HepG2 (cell line): ENCODE measurements around the gene VRK3. TPM values are rescaled to one million over a fixed set of nuclear protein-coding genes. Genes with fewer than 3 reads are reported as not detected.

Experiments
- ATAC-seq: fragments of 200-7000 bp; cut with Tn5 transposase; 3 replicates; pipeline ENCODE4 v1.9.1; 2020; ENCODE audit warnings: mild to moderate bottlenecking, moderate library complexity
- BruUV-seq: library from RNA; stranded (reverse); fragments of 400-500 nt; replicated peaks from 2 replicates; lab custom pipeline; 2021; lab: Mats Ljungman, UMichigan
- CTCF ChIA-PET: fragments of 300-600 bp; formaldehyde crosslinking; extraction: SDS; loops from one replicate; lab custom pipeline; 2021; ENCODE audit warnings: low total read pairs, inconsistent platforms, low intra/inter-chr PET ratio; lab: Yijun Ruan, JAX
- POLR2A ChIA-PET: fragments of 350-600 bp; sonication (Branson Sonifier 250); formaldehyde crosslinking; loops from one replicate; lab custom pipeline; 2020; ENCODE audit warnings: antibody characterized with exemption, inconsistent platforms; lab: Yijun Ruan, JAX
- DNase-seq: peaks from one replicate; pipeline ENCODE4 v3.0.0-alpha.2; 2015; ENCODE audit warnings: low spot score
- FAIRE-seq: peaks from 3 replicates; lab custom pipeline; 2011; peaks lifted over from hg19 to GRCh38; lab: Jason Lieb, UNC
- H2AFZ ChIP-seq: one replicate; pipeline ENCODE4 v1.6.1; 2011; ENCODE audit warnings: low read length, inconsistent platforms
- H3K27ac ChIP-seq: fragments of 300-600 bp; 3 replicates; pipeline ENCODE4 v1.8.0; 2011; ENCODE audit warnings: mixed run types, mild to moderate bottlenecking, mixed read lengths, low read length, inconsistent platforms; ENCODE audit not compliant: insufficient read depth; ENCODE audit errors: extremely low read length
- H3K27me3 ChIP-seq, 2 experiments: fragments of 200-600 bp in 1 of 2; 2 replicates in 1 of 2; 3 replicates in 1 of 2; pipeline versions ENCODE4 v1.6.0 to v1.8.0; 2011; ENCODE audit warnings: low read length in 2 of 2, mild to moderate bottlenecking in 2 of 2, moderate library complexity in 2 of 2, inconsistent platforms in 1 of 2; ENCODE audit not compliant: insufficient read depth in 2 of 2, control insufficient read depth in 1 of 2
- H3K36me3 ChIP-seq, 2 experiments: fragments of 200-600 bp in 1 of 2; replicated peaks in 1 of 2; 2 replicates in 1 of 2; 3 replicates in 1 of 2; pipeline versions ENCODE4 v1.5.1 to v1.8.0; 2011; ENCODE audit warnings: low read length in 2 of 2, inconsistent platforms in 1 of 2; ENCODE audit not compliant: insufficient read depth in 2 of 2, control insufficient read depth in 1 of 2
- H3K4me1 ChIP-seq: 2 replicates; pipeline ENCODE4 v1.5.1; 2012; ENCODE audit warnings: low read length, inconsistent platforms; ENCODE audit not compliant: insufficient read depth
- H3K4me2 ChIP-seq: 2 replicates; pipeline ENCODE4 v1.6.0; 2011; ENCODE audit warnings: low read depth, low read length, inconsistent platforms
- H3K4me3 ChIP-seq, 3 experiments: fragments of 200-600 bp in 1 of 3; sonication (generic), shearing (Covaris generic) in 1 of 3; replicated peaks in 1 of 3; 2 replicates each; pipeline ENCODE4 v1.5.1; 2011 to 2016; ENCODE audit warnings: low read length in 3 of 3, inconsistent platforms in 2 of 3, low read depth in 2 of 3, mild to moderate bottlenecking in 2 of 3, control low read depth in 1 of 3, mixed read lengths in 1 of 3; ENCODE audit not compliant: insufficient read depth in 1 of 3
- H3K79me2 ChIP-seq: one replicate; pipeline ENCODE4 v1.6.1; 2011; ENCODE audit warnings: low read length, inconsistent platforms; ENCODE audit not compliant: insufficient read depth
- H3K9ac ChIP-seq: 2 replicates; pipeline ENCODE4 v1.6.0; 2011; ENCODE audit warnings: mild to moderate bottlenecking, low read depth, low read length, inconsistent platforms; ENCODE audit not compliant: insufficient read depth
- H3K9me3 ChIP-seq: 2 replicates; pipeline ENCODE4 v1.5.1; 2012; ENCODE audit warnings: mild to moderate bottlenecking, low read length
- H4K20me1 ChIP-seq: 2 replicates; pipeline ENCODE4 v1.6.0; 2011; ENCODE audit warnings: inconsistent platforms, mild to moderate bottlenecking, low read length, moderate library complexity; ENCODE audit not compliant: insufficient read depth
- CENPX ChIP-seq: sonication (generic); formaldehyde crosslinking; IDR thresholded peaks from 2 replicates; pipeline ENCODE4 v1.9.0; 2021; ENCODE audit warnings: mild to moderate bottlenecking, missing genetic modification reagents, moderate library complexity
- RFX5 ChIP-seq: IDR thresholded peaks from 2 replicates; pipeline ENCODE4 v1.6.1; 2011; ENCODE audit warnings: low read depth, low read length, improper control_type of control experiment
- SP4 ChIP-seq: sonication (generic); formaldehyde crosslinking; IDR thresholded peaks from 2 replicates; pipeline ENCODE4 v1.8.1; 2023; ENCODE audit warnings: mild to moderate bottlenecking, missing genetic modification reagents
- SRSF9 ChIP-seq: fragments of 200-400 bp; formaldehyde crosslinking; IDR thresholded peaks from 2 replicates; pipeline ENCODE4 v1.6.1; 2018; ENCODE audit warnings: borderline replicate concordance, mild to moderate bottlenecking, low read depth, low read length; ENCODE audit not compliant: insufficient read depth, poor library complexity, severe bottlenecking
- WGBS: methylation state at CpG from one replicate; pipeline ENCODE4 v1.1.6; 2017; ENCODE audit warnings: low lambda C conversion rate; 5-methylcytosine and 5-hydroxymethylcytosine counted together
- in situ Hi-C: cut with HindIII; loops from 2 replicates; pipeline ENCODE4 v1.10.0; 2017; ENCODE audit warnings: low pct_unique_long_range_greater_than_20kb; ENCODE audit not compliant: extremely low pct_ligation_motif_present
- intact Hi-C: fragments of 100-400 bp; cut with micrococcal nuclease; formaldehyde crosslinking; loops from one replicate; pipeline ENCODE4 v1.10.0; 2022; ENCODE audit not compliant: unreplicated experiment
- polyA plus RNA-seq, 8 experiments: library from polyadenylated mRNA; depleted of rRNA in 3 of 8; stranded (reverse) in 7 of 8; unstranded in 1 of 8; fragments of >200 nt; fragmentation: Illumina TruSeq in 4 of 8; extraction: Trizol in 4 of 8; gene quantifications; 2 replicates each; pipeline versions ENCODE4 v1.2.1 to v1.2.3, GENCODE V29; 2011 to 2016; ENCODE audit warnings: low read depth in 4 of 8, missing spikeins in 1 of 8, mixed read lengths in 1 of 8; ENCODE audit not compliant: insufficient read depth in 1 of 8
- total RNA-seq, 5 experiments: library from RNA; depleted of rRNA; stranded (reverse); fragments of >200 nt; fragmentation: Illumina TruSeq; extraction: Trizol; gene quantifications; 2 replicates each; pipeline ENCODE4 v1.2.3, GENCODE V29; 2016; ENCODE audit warnings: low read depth in 1 of 5
- TF ChIP-seq, protein P1 (sequence below): sonication (generic); formaldehyde crosslinking; IDR thresholded peaks from 2 replicates; pipeline ENCODE4 v1.8.0; 2022; ENCODE audit warnings: mild to moderate bottlenecking, missing genetic modification reagents
- TF ChIP-seq, protein P2 (sequence below): sonication (generic); formaldehyde crosslinking; IDR thresholded peaks from 2 replicates; pipeline ENCODE4 v1.8.1; 2023; ENCODE audit warnings: mild to moderate bottlenecking, inconsistent platforms, moderate library complexity, missing genetic modification reagents, borderline replicate concordance
- TF ChIP-seq, protein P3 (sequence below): sonication (generic); formaldehyde crosslinking; IDR thresholded peaks from 2 replicates; pipeline ENCODE4 v1.5.0; 2020; ENCODE audit warnings: mild to moderate bottlenecking, missing genetic modification reagents
- TF ChIP-seq, protein P4 (sequence below): sonication (generic); formaldehyde crosslinking; IDR thresholded peaks from 2 replicates; pipeline ENCODE4 v1.9.0; 2022; ENCODE audit warnings: low read depth, missing genetic modification reagents

VRK3 gene
- total and polyA plus RNA-seq, 2 of the 13 experiments (the other 11 are each of a cell fraction or from before 2014, with no cell fraction given): 23.8 to 28.3 TPM

GRCh38 chr19:49936549-49936948 lies 88.6 kb downstream of the VRK3 start:
- no peak overlapping the region for H3K27ac ChIP-seq
- no peak overlapping the region for H3K4me2 ChIP-seq
- no peaks in the 10 kb centered on the region for H3K79me2 ChIP-seq
- in situ Hi-C loops: loop anchor here (5.0 kb wide), 1 partner anchor 41 kb away; no protein-coding TSS in a partner anchor
- no peak overlapping the region for H2AFZ ChIP-seq
- ChIA-PET CTCF (interaction anchor here (3.2 kb wide), 1 partner anchor 47 kb away, joined by 91 read pairs; no protein-coding TSS in a partner anchor), POLR2A (no interaction called here)
- H3K9me3 ChIP-seq: no peaks in the 10 kb centered on the region
- no peak for ATAC-seq
- no peak for TF ChIP-seq SP4 (CRISPR knock-in tag)
- TF ChIP-seq, protein P1, sequence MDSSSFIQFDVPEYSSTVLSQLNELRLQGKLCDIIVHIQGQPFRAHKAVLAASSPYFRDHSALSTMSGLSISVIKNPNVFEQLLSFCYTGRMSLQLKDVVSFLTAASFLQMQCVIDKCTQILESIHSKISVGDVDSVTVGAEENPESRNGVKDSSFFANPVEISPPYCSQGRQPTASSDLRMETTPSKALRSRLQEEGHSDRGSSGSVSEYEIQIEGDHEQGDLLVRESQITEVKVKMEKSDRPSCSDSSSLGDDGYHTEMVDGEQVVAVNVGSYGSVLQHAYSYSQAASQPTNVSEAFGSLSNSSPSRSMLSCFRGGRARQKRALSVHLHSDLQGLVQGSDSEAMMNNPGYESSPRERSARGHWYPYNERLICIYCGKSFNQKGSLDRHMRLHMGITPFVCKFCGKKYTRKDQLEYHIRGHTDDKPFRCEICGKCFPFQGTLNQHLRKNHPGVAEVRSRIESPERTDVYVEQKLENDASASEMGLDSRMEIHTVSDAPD: no peak
- TF ChIP-seq SRSF9: no peak
- TF ChIP-seq RFX5: no peak
- TF ChIP-seq CENPX (CRISPR knock-in tag): no peak
- TF ChIP-seq, protein P2, sequence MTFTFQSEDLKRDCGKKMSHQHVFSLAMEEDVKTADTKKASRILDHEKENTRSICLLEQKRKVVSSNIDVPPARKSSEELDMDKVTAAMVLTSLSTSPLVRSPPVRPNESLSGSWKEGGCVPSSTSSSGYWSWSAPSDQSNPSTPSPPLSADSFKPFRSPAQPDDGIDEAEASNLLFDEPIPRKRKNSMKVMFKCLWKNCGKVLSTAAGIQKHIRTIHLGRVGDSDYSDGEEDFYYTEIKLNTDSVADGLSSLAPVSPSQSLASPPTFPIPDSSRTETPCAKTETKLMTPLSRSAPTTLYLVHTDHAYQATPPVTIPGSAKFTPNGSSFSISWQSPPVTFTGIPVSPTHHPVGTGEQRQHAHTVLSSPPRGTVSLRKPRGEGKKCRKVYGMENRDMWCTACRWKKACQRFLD: no peak
- TF ChIP-seq, protein P3, sequence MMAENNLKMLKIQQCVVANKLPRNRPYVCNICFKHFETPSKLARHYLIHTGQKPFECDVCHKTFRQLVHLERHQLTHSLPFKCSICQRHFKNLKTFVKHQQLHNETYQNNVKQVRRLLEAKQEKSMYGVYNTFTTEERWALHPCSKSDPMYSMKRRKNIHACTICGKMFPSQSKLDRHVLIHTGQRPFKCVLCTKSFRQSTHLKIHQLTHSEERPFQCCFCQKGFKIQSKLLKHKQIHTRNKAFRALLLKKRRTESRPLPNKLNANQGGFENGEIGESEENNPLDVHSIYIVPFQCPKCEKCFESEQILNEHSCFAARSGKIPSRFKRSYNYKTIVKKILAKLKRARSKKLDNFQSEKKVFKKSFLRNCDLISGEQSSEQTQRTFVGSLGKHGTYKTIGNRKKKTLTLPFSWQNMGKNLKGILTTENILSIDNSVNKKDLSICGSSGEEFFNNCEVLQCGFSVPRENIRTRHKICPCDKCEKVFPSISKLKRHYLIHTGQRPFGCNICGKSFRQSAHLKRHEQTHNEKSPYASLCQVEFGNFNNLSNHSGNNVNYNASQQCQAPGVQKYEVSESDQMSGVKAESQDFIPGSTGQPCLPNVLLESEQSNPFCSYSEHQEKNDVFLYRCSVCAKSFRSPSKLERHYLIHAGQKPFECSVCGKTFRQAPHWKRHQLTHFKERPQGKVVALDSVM (CRISPR knock-in tag): no peak
- TF ChIP-seq, protein P4, sequence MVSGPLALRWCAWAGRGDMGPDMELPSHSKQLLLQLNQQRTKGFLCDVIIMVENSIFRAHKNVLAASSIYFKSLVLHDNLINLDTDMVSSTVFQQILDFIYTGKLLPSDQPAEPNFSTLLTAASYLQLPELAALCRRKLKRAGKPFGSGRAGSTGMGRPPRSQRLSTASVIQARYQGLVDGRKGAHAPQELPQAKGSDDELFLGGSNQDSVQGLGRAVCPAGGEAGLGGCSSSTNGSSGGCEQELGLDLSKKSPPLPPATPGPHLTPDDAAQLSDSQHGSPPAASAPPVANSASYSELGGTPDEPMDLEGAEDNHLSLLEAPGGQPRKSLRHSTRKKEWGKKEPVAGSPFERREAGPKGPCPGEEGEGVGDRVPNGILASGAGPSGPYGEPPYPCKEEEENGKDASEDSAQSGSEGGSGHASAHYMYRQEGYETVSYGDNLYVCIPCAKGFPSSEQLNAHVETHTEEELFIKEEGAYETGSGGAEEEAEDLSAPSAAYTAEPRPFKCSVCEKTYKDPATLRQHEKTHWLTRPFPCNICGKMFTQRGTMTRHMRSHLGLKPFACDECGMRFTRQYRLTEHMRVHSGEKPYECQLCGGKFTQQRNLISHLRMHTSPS (CRISPR knock-in tag): no peak
- no peak for FAIRE-seq
- H3K27me3 ChIP-seq: no peaks in the 10 kb centered on the region
- intact Hi-C loops: no loop called here
- H3K4me1 ChIP-seq: peaks cover 33% of the 10 kb centered on the region
- DNase-seq: no peak
- no TSS peak for BruUV-seq
- peaks cover 0 to 3% of the 10 kb centered on the region in 2 experiments; a peak in 1 of 5 replicates for H3K36me3 ChIP-seq
- H4K20me1 ChIP-seq: no peaks in the 10 kb centered on the region
- 9% methylated on average over 5 of the region's 5 CpGs for WGBS
- no peak overlapping the region for H3K9ac ChIP-seq
- H3K4me3 ChIP-seq: no peak overlapping the region
